Left ventricle myocardium inferior (tissue), 1 donor: ENCODE data around the gene IFRD2. TPM values are rescaled to one million over a fixed set of nuclear protein-coding genes. Genes with fewer than 3 reads are reported as not detected.

Experiments used
- DNase-seq: peaks from one replicate; pipeline ENCODE4 v3.0.0-alpha.2; 2020
- H3K27ac ChIP-seq: fragments of 200-600 bp; replicated peaks from 2 replicates; pipeline ENCODE4 v1.8.0; 2021
- H3K27me3 ChIP-seq: fragments of 200-600 bp; 2 replicates; pipeline ENCODE4 v1.8.0; 2021; ENCODE audit warnings: low read depth
- H3K36me3 ChIP-seq: fragments of 200-600 bp; 2 replicates; pipeline ENCODE4 v1.8.0; 2021
- H3K4me1 ChIP-seq: fragments of 200-600 bp; 2 replicates; pipeline ENCODE4 v1.8.0; 2021
- H3K4me3 ChIP-seq: fragments of 200-600 bp; 2 replicates; pipeline ENCODE4 v1.8.0; 2021; ENCODE audit warnings: mild to moderate bottlenecking, moderate library complexity
- H3K9me3 ChIP-seq: fragments of 200-600 bp; replicated peaks from 2 replicates; pipeline ENCODE4 v1.8.0; 2021
- CTCF ChIP-seq: fragments of 200-600 bp; IDR thresholded peaks from 2 replicates; pipeline ENCODE4 v1.8.0; 2021; ENCODE audit warnings: antibody characterized with exemption, mild to moderate bottlenecking, borderline replicate concordance
- intact Hi-C: fragments of 100-400 bp; cut with micrococcal nuclease; formaldehyde crosslinking; loops from one replicate; pipeline ENCODE4 v1.11.0; 2022
- total RNA-seq: library from RNA; stranded (reverse); fragmentation: NEBNext Ultra II Directional; extraction: Animal tissue kit (Norgen Biotek cat#: 25700); gene quantifications from one replicate; pipeline ENCODE4 v1.2.1, GENCODE V29; 2021
- donor health status: DM: no; HTN: yes; CAD: no; lungs with severe emphysema.

Gene IFRD2
- total RNA-seq, 1 donor from 2014 or later: 54.9 TPM

- H3K4me1 ChIP-seq: peaks cover 86% of the 10 kb centered on the region
- H3K9me3 ChIP-seq: no peaks in the 10 kb centered on the region
- peak; percentile 64 for DNase-seq
- H3K27ac ChIP-seq: peak overlapping the region; percentile 95
- intact Hi-C loops: no loop called here
- TF ChIP-seq CTCF: no peak
- H3K4me3 ChIP-seq: peak overlapping the region; percentile 97
- no peaks in the 10 kb centered on the region for H3K27me3 ChIP-seq
- peaks cover 37% of the 10 kb centered on the region for H3K36me3 ChIP-seq
Measured at GRCh38 chr3:50333744-50334328, 41.6 kb upstream of the IFRD2 start.

DNA sequence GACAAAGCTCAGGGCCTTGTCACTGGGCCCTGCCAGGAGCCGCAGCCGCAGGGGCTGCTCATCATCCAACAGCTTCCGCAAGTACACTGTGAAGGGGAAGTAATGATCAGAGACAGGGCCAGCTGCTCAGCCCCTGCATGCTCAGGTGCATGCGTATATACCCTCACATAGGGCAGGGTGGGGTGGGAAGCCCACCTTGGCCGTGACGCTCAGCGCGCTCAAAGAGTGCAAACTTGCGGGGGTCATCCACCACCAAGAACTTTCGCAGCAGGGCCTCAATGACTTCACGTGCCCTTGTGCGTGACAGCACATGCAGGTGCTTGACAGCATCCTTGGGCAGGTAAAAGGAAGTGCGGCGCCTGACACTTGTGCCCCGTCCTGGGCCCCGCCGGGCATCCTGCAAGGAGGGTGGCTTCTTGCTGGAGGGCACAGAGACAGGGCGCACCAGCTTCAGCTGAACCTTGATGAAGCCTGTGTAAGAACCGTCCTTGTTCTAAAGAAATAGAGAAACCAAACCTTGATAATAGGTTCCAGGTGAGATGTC, 39.2 kb upstream of the IFRD2 start:
- no peak for DNase-seq
- TF ChIP-seq CTCF: no peak
- no peaks in the 10 kb centered on the region for H3K27me3 ChIP-seq
- peaks cover 41% of the 10 kb centered on the region for H3K36me3 ChIP-seq
- H3K4me3 ChIP-seq: no peak overlapping the region
- peaks cover 90% of the 10 kb centered on the region for H3K4me1 ChIP-seq
- no peaks in the 10 kb centered on the region for H3K9me3 ChIP-seq
- intact Hi-C loops: no loop called here
- no peak overlapping the region for H3K27ac ChIP-seq

DNA sequence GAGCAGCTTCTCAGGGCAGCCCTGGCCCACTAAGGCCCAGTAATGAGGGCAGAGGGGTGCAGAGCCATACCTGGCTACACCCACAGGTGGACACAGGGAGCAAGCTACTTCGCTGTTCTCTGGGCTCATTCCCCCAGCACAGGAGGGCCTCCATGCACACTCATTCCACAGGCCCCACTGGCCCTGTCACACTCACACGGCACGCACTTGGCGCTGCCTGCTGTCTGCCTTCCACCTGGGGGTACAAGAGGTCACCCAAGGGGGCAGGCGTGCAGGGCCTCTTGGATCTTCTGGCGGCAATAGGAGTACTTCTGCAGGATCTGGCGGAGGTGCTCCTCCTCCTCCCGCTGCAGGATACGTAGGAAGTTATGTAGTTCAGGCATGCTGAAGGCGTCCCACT, 38.1 kb upstream of the IFRD2 start:
- no peaks in the 10 kb centered on the region for H3K27me3 ChIP-seq
- no peak overlapping the region for H3K27ac ChIP-seq
- H3K36me3 ChIP-seq: peaks cover 52% of the 10 kb centered on the region
- no peak for TF ChIP-seq CTCF
- no peaks in the 10 kb centered on the region for H3K9me3 ChIP-seq
- no peak overlapping the region for H3K4me3 ChIP-seq
- DNase-seq: no peak
- peaks cover 83% of the 10 kb centered on the region for H3K4me1 ChIP-seq
- intact Hi-C loops: no loop called here

DNA sequence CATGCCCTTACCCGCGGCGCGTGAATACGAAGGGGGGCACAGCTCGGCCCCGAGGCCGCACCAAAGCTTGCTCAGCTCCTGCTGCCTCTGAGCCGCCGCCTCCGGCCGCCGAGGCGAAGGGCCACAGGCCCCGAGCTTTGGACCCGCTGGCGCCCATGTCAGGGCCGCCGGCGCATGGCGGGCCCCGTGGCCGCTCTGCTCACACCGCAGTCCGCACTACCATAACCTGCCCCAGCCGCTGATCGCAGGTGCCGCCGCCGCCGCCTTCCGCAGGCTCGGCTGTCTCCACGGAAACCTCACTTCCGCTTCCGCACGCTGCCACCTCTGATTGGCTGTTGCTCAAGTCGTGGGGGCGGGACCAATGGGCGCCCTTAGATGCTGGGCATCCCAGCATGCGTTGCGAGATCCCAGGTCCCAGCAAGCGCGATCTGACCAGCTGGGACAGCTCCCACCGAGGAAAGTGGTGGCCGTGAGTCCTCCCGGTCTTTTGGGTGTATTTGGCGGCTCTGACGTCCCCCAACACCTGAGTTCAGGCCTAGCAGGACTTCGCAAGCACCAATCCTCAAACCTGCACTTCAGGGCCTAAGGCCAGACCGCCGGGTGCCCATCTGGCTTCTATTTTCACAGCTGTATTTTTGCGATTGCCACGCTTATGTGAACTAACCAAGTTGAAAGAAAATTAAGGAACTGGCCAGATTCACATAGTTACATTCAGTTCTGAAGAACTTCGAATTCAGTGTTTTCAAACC, 35.9 kb upstream of the IFRD2 start, which contains the start of gene TUSC2:
Gene TUSC2 (minus strand): TSS at position 281 of the 749 bp plus-strand sequence. CDS start 124 bp downstream, at position 157.
- Histone ChIP-seq H3K9me3 (no peaks in the 10 kb centered on the region), H3K4me3 (peak within 1 kb of the TSS; percentile 97), H3K36me3 (peaks cover 55% of the 10 kb centered on the region), H3K27ac (peak within 1 kb of the TSS; percentile 89), H3K4me1 (peaks cover 83% of the 10 kb centered on the region), H3K27me3 (no peaks in the 10 kb centered on the region)
- DNase-seq: peak; percentile 97
- intact Hi-C loops: no loop called here
- no peak for TF ChIP-seq CTCF

GRCh38 chr3:50327129-50327528, 34.9 kb upstream of the IFRD2 start:
- intact Hi-C loops: no loop called here
- Histone ChIP-seq H3K27me3 (no peaks in the 10 kb centered on the region), H3K27ac (no peak overlapping the region), H3K4me1 (peaks cover 83% of the 10 kb centered on the region), H3K4me3 (peak overlapping the region; percentile 97), H3K9me3 (no peaks in the 10 kb centered on the region), H3K36me3 (peaks cover 51% of the 10 kb centered on the region)
- TF ChIP-seq CTCF: no peak
- no peak for DNase-seq
